Measurements from ENCODE around the gene FADS1. TPM values are rescaled to one million over a fixed set of nuclear protein-coding genes. Genes with fewer than 3 reads are reported as not detected.

FADS1 gene
- total and polyA plus RNA-seq, 2 of the 8 experiments (the other 6 are each of a cell fraction or from before 2014, with no cell fraction given) = 115 to 141 TPM

- TF ChIP-seq, protein P1, sequence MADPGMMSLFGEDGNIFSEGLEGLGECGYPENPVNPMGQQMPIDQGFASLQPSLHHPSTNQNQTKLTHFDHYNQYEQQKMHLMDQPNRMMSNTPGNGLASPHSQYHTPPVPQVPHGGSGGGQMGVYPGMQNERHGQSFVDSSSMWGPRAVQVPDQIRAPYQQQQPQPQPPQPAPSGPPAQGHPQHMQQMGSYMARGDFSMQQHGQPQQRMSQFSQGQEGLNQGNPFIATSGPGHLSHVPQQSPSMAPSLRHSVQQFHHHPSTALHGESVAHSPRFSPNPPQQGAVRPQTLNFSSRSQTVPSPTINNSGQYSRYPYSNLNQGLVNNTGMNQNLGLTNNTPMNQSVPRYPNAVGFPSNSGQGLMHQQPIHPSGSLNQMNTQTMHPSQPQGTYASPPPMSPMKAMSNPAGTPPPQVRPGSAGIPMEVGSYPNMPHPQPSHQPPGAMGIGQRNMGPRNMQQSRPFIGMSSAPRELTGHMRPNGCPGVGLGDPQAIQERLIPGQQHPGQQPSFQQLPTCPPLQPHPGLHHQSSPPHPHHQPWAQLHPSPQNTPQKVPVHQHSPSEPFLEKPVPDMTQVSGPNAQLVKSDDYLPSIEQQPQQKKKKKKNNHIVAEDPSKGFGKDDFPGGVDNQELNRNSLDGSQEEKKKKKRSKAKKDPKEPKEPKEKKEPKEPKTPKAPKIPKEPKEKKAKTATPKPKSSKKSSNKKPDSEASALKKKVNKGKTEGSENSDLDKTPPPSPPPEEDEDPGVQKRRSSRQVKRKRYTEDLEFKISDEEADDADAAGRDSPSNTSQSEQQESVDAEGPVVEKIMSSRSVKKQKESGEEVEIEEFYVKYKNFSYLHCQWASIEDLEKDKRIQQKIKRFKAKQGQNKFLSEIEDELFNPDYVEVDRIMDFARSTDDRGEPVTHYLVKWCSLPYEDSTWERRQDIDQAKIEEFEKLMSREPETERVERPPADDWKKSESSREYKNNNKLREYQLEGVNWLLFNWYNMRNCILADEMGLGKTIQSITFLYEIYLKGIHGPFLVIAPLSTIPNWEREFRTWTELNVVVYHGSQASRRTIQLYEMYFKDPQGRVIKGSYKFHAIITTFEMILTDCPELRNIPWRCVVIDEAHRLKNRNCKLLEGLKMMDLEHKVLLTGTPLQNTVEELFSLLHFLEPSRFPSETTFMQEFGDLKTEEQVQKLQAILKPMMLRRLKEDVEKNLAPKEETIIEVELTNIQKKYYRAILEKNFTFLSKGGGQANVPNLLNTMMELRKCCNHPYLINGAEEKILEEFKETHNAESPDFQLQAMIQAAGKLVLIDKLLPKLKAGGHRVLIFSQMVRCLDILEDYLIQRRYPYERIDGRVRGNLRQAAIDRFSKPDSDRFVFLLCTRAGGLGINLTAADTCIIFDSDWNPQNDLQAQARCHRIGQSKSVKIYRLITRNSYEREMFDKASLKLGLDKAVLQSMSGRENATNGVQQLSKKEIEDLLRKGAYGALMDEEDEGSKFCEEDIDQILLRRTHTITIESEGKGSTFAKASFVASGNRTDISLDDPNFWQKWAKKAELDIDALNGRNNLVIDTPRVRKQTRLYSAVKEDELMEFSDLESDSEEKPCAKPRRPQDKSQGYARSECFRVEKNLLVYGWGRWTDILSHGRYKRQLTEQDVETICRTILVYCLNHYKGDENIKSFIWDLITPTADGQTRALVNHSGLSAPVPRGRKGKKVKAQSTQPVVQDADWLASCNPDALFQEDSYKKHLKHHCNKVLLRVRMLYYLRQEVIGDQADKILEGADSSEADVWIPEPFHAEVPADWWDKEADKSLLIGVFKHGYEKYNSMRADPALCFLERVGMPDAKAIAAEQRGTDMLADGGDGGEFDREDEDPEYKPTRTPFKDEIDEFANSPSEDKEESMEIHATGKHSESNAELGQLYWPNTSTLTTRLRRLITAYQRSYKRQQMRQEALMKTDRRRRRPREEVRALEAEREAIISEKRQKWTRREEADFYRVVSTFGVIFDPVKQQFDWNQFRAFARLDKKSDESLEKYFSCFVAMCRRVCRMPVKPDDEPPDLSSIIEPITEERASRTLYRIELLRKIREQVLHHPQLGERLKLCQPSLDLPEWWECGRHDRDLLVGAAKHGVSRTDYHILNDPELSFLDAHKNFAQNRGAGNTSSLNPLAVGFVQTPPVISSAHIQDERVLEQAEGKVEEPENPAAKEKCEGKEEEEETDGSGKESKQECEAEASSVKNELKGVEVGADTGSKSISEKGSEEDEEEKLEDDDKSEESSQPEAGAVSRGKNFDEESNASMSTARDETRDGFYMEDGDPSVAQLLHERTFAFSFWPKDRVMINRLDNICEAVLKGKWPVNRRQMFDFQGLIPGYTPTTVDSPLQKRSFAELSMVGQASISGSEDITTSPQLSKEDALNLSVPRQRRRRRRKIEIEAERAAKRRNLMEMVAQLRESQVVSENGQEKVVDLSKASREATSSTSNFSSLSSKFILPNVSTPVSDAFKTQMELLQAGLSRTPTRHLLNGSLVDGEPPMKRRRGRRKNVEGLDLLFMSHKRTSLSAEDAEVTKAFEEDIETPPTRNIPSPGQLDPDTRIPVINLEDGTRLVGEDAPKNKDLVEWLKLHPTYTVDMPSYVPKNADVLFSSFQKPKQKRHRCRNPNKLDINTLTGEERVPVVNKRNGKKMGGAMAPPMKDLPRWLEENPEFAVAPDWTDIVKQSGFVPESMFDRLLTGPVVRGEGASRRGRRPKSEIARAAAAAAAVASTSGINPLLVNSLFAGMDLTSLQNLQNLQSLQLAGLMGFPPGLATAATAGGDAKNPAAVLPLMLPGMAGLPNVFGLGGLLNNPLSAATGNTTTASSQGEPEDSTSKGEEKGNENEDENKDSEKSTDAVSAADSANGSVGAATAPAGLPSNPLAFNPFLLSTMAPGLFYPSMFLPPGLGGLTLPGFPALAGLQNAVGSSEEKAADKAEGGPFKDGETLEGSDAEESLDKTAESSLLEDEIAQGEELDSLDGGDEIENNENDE (IDR thresholded peaks at IDR 0.05; ENCODE audit: insufficient replicate concordance, low read length) = no peak
- TF ChIP-seq CBX8 (IDR thresholded peaks at IDR 0.05; ENCODE audit: borderline replicate concordance, low read depth, low read length) = no peak
- no peak for TF ChIP-seq RAD21 (IDR thresholded peaks at IDR 0.05 in 1 of 2, conservative IDR thresholded peaks at IDR 0.05 in 1 of 2; ENCODE audit: low read depth in 2 of 2, low read length in 2 of 2)
- TF ChIP-seq TAF1 (IDR thresholded peaks at IDR 0.05; ENCODE audit: low read depth, low read length) = no peak
These were observed 3.4 kb upstream of the FADS1 start (continued) for GRCh38 chr11:61820174-61820573.
